GM12875 (cell line): ENCODE data around the gene TMEM161A.

Experiments
- H3K4me3 ChIP-seq: one replicate; pipeline ENCODE4 v1.5.1; 2011; ENCODE audit warnings: low read depth, low read length, control low read depth
- CTCF ChIP-seq: IDR thresholded peaks from 2 replicates; pipeline ENCODE4 v1.5.1; 2011; ENCODE audit warnings: low read depth, mild to moderate bottlenecking, control low read depth, inconsistent platforms, low read length, moderate library complexity, borderline replicate concordance; ENCODE audit not compliant: insufficient read depth

TMEM161A gene

DNA sequence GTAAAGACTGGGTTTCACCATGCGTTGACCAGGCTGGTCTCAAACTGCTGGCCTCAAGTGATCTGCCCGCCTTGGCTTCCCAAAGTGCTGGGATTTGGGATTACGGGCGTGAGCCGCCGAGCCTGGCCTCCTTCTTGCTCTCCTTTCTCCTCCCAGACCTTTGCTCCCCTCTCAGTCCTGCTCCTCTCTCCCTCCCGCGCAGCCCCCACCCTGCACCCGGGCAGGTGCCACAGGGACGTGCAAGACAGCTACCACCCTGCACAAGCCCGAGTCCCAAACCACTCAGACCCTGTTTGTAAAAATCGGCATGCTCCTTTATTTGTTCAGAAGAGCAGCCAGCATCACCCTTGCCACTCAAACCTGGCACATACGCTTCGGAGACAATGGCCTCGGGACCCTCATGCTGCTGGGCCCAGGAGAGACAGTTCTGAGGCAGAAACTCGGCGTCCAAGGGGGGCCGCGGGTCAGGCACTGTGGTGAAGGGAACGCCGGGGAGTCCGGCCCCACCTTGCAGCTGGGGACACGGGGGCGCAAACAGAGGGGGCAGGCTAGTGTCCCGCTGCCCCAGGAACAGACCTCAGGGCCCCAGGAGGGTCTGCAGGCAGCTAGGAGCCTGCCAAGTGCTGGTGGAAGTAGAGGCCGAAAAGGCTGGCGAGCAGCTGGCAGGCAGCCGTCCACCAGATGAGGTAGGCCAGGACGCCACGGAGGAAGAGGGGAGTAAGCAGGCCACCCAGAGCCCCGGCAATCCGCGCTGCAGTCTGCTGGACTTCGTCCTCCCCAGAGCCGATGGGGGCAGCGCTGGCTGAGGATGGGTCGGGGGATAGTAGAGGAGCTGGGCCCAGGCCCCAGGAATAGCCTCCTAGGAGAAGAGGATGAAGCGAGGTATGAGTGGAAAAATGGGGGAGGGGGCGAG, 18.7 kb downstream of the TMEM161A start:
- H3K4me3 ChIP-seq: no peak overlapping the region
- TF ChIP-seq CTCF: no peak

DNA sequence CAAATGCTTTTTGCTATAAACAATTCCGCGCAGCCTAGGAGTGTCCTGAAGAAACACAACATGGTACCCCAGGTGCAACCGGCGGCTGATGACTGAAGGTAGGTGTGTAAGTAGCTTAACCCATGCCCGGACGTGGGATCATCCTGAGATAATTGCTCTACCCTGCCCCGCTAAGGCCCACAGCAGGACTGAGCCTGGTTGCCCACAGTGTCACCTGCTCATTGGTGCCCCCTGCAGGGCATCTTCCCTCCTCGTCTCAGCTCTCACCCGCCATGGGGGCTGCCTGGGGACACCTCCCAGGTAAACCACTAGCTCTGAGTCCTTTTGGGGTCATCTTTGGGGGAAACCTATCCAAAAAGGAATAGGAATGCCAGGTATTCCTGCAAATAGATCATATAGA, 22.3 kb downstream of the TMEM161A start:
- no peak overlapping the region for H3K4me3 ChIP-seq
- TF ChIP-seq CTCF: peak; percentile 82

DNA sequence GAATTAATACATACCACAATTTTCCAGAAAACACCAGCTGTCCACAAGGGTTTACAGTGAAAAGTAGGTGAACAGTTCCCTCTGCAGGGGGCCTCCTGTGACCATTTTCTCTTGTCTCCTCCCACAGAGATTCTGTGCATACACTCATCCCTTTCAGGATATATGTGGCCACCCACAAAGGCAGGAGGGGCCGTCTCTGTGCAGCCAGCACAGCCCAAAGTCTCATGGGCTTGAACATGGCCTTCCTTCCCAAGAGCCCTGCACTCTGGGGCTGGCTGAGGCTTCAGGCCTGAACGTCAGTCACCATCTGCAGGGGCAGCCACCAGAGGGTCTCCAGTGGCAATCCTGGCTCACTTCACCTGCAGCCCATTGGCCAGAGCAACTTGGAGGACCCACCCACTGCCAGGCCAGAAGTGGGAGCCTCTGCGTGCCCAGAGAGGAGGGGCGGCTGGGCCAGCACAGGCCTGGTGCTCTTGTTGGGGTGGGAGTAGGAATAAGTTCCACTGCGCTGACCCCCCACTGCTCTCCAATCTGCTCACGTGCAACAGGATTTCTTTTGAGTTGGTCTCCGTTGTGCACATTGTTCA, 25.1 kb downstream of the TMEM161A start:
- H3K4me3 ChIP-seq: no peak overlapping the region
- no peak for TF ChIP-seq CTCF

GRCh38 chr19:19111967-19112580, 26.2 kb downstream of the TMEM161A start:
- no peak overlapping the region for H3K4me3 ChIP-seq
- no peak for TF ChIP-seq CTCF

DNA sequence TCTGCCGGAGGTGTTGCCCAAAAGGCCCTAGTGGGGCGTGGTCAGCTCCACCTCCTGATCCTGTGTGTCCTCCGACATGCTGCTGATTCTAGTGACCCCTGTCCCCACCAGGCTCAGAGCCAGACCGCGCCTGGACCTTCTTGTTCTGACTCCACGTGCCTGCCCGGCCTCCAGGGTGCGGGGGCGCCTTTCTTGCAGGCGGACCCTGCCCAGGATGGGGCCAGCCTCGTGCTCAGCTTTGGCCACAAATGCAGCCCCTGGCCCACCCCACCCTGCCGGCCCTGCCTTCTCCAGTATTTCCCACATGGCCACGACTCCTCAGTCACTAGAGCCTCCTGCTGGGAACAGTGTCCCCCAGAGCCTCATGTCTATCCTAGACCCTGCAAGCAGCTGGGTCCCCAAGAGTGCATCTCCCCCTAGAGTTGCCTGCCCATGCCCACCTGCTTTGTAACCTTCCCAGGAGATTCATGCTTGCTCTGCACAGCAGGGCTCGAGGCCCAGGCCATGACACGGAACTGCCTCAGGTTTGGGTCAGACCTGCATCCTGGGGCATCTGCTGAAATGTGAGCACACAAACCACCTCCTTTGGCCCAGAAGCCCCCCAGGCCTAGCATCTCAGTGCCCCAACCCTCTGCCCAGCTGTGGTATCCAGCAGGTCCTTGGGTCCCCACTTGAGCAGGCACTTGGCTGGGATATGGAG, 27.0 kb downstream of the TMEM161A start:
- no peak overlapping the region for H3K4me3 ChIP-seq
- TF ChIP-seq CTCF: no peak

- H3K4me3 ChIP-seq: peak overlapping the region; percentile 16
- TF ChIP-seq CTCF: peak; percentile 59
Measured at GRCh38 chr19:19110410-19111135, 27.7 kb downstream of the TMEM161A start.
